GM23248 (cell line): ENCODE data around the gene ZNF425. TPM values are rescaled to one million over a fixed set of nuclear protein-coding genes. Genes with fewer than 3 reads are reported as not detected.

ENCODE experiments used
- DNase-seq: peaks from one replicate; pipeline ENCODE4 v3.0.0-alpha.2; 2015
- H2AFZ ChIP-seq: fragments of 200-600 bp; sonication (generic); 2 replicates; pipeline ENCODE4 v1.6.1; 2016; ENCODE audit warnings: antibody characterized with exemption
- H3F3A ChIP-seq: fragments of 200-600 bp; sonication (generic); 2 replicates; pipeline ENCODE4 v1.6.1; 2016; ENCODE audit warnings: mild to moderate bottlenecking, antibody characterized with exemption, mixed run types; ENCODE audit not compliant: insufficient read depth
- H3K27ac ChIP-seq: fragments of 200-600 bp; sonication (generic); 2 replicates; pipeline ENCODE4 v1.5.1; 2016; ENCODE audit warnings: mild to moderate bottlenecking
- H3K27me3 ChIP-seq: fragments of 200-600 bp; sonication (generic); replicated peaks from 2 replicates; pipeline ENCODE4 v1.6.1; 2016; ENCODE audit warnings: mild to moderate bottlenecking; ENCODE audit not compliant: insufficient read depth
- H3K36me3 ChIP-seq: fragments of 200-600 bp; sonication (generic); 2 replicates; pipeline ENCODE4 v1.6.1; 2016; ENCODE audit warnings: low read depth, mild to moderate bottlenecking
- H3K4me1 ChIP-seq: fragments of 200-600 bp; sonication (generic); 2 replicates; pipeline ENCODE4 v1.6.1; 2016; ENCODE audit warnings: mild to moderate bottlenecking; ENCODE audit not compliant: insufficient read depth
- H3K4me2 ChIP-seq: fragments of 200-600 bp; sonication (generic); one replicate; pipeline ENCODE4 v1.6.1; 2016; ENCODE audit warnings: mild to moderate bottlenecking; ENCODE audit not compliant: unreplicated experiment
- H3K4me3 ChIP-seq: fragments of 200-600 bp; sonication (generic); 2 replicates; pipeline ENCODE4 v1.5.1; 2016; ENCODE audit warnings: mild to moderate bottlenecking
- H3K79me2 ChIP-seq: fragments of 200-600 bp; sonication (generic); 2 replicates; pipeline ENCODE4 v1.6.1; 2016; ENCODE audit warnings: mild to moderate bottlenecking; ENCODE audit not compliant: insufficient read depth
- H3K9ac ChIP-seq: fragments of 200-600 bp; sonication (generic); 2 replicates; pipeline ENCODE4 v1.6.1; 2016; ENCODE audit warnings: mild to moderate bottlenecking
- H3K9me2 ChIP-seq: fragments of 200-600 bp; sonication (generic); 2 replicates; pipeline ENCODE4 v1.6.1; 2016; ENCODE audit warnings: mixed run types, mild to moderate bottlenecking, moderate library complexity; ENCODE audit not compliant: insufficient read depth
- H3K9me3 ChIP-seq: fragments of 200-600 bp; sonication (generic); one replicate; pipeline ENCODE4 v1.6.1; 2017; ENCODE audit warnings: low read depth
- H4K20me1 ChIP-seq: fragments of 200-600 bp; sonication (generic); 2 replicates; pipeline ENCODE4 v1.6.0; 2016; ENCODE audit not compliant: insufficient read depth
- EZH2 ChIP-seq: fragments of 200-600 bp; sonication (generic); IDR thresholded peaks from 2 replicates; pipeline ENCODE4 v1.6.1; 2018; ENCODE audit warnings: antibody characterized with exemption, mild to moderate bottlenecking; ENCODE audit not compliant: insufficient read depth, poor library complexity, severe bottlenecking
- EZH2phosphoT487 ChIP-seq: fragments of 200-600 bp; sonication (generic); IDR thresholded peaks from 2 replicates; pipeline ENCODE4 v1.6.1; 2018; ENCODE audit warnings: antibody characterized with exemption, moderate library complexity, mild to moderate bottlenecking, low read depth; ENCODE audit not compliant: insufficient read depth
- WGBS, 2 experiments: methylation state at CpG; one replicate each; pipeline ENCODE4 v1.1.6; 2015 to 2017; ENCODE audit warnings: low lambda C conversion rate in 2 of 2, low coverage in 1 of 2; ENCODE audit errors: missing lambda C conversion rate in 2 of 2; 5-methylcytosine and 5-hydroxymethylcytosine counted together
- in situ Hi-C: fragments of 300-500 bp; cut with MboI; formaldehyde crosslinking; loops from 2 replicates; pipeline ENCODE4 v1.15.0; 2020
- polyA plus RNA-seq: library from polyadenylated mRNA; unstranded; fragments of >200 nt; fragmentation: Nextera tagmentation; extraction: Ambion mirVana; gene quantifications from 2 replicates; pipeline ENCODE4 v1.2.1, GENCODE V29; 2016
- total RNA-seq: library from RNA; depleted of rRNA; stranded (reverse); fragments of >200 nt; shearing (Covaris generic); gene quantifications from 2 replicates; pipeline ENCODE4 v1.2.3, GENCODE V29; 2014

Gene ZNF425
- total and polyA plus RNA-seq, 2 experiments from 2014 or later: 3.8 to 3.9 TPM

DNA sequence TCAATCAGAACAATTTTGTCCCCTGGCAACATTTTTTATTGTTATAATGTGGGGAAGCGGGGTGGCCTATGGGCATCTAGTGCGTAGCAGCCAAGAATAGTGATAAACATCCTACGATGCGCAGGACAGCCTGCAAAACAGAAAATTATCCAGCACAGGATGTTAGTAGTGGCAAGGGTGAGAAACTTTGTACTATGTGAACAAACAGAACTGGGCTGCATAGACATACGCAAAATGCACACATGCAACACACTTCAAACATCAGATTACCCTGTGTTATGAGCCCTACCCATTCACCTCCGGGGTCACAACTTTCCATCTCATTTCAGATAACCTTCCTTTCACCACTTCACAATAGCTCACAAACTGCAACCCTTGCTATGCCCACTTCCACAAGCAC is 38.7 kb downstream of the ZNF425 start:
- Histone ChIP-seq H3K27me3 (no peaks in the 10 kb centered on the region), H3K9me2 (no peaks in the 10 kb centered on the region), H3K79me2 (peaks cover 65% of the 10 kb centered on the region), H3K4me3 (no peak overlapping the region), H3K9ac (no peak overlapping the region), H3K27ac (no peak overlapping the region), H3K4me2 (no peak overlapping the region), H3K36me3 (no peaks in the 10 kb centered on the region), H2AFZ (no peak overlapping the region), H3F3A (peaks cover 7% of the 10 kb centered on the region), H3K4me1 (0 out of 2 replicates have a peak, but pooled peaks cover 6% of the 10 kb centered on the region), H4K20me1 (no peaks in the 10 kb centered on the region), H3K9me3 (no peaks in the 10 kb centered on the region)
- 90 to 93% methylated on average over 6 of the region's 6 CpGs for WGBS, 2 experiments
- no peak for DNase-seq
- in situ Hi-C loops: no loop called here
- no peak for TF ChIP-seq EZH2phosphoT487
- no peak for TF ChIP-seq EZH2

GRCh38 chr7:149085866-149086265 is 40.3 kb downstream of the ZNF425 start:
- no peak overlapping the region for H3K4me2 ChIP-seq
- no peak overlapping the region for H3K9ac ChIP-seq
- no peak for DNase-seq
- H3K36me3 ChIP-seq: no peaks in the 10 kb centered on the region
- H3K27ac ChIP-seq: no peak overlapping the region
- TF ChIP-seq EZH2phosphoT487 (no peak), EZH2 (no peak)
- in situ Hi-C loops: no loop called here
- 87 to 100% methylated on average over 1 of the region's 1 CpG for WGBS, 2 experiments
- no peaks in the 10 kb centered on the region for H3K9me2 ChIP-seq
- no peak overlapping the region for H2AFZ ChIP-seq
- no peak overlapping the region for H3K4me3 ChIP-seq
- 0 out of 2 replicates have a peak, but pooled peaks cover 6% of the 10 kb centered on the region for H3K4me1 ChIP-seq
- H3K79me2 ChIP-seq: peaks cover 65% of the 10 kb centered on the region
- no peaks in the 10 kb centered on the region for H4K20me1 ChIP-seq
- H3K27me3 ChIP-seq: no peaks in the 10 kb centered on the region
- H3K9me3 ChIP-seq: no peaks in the 10 kb centered on the region
- H3F3A ChIP-seq: no peaks in the 10 kb centered on the region

DNA sequence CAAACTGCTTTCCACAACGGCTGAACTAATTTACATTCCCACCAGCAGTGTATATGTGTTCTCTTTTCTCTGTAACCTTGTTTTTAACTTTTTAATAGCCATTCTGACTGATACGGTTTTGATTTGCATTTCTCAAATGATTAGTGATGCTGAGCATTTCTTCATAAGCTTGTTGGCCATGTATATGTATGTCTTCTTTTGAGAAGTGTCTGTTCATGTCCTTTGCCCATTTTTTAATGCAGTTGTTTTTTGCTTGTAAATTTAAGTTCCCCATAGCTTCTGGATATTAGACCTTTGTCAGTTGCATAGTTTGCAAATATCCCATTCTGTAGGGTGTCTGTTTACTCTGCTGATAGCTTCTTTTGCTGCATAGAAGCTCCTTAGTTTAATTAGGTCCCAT is 41.7 kb downstream of the ZNF425 start:
- in situ Hi-C loops: no loop called here
- WGBS, 2 experiments: 94 to 98% methylated on average over 2 of the region's 2 CpGs
- Histone ChIP-seq H3K79me2 (peaks cover 57% of the 10 kb centered on the region), H4K20me1 (no peaks in the 10 kb centered on the region), H3K9me3 (no peaks in the 10 kb centered on the region), H2AFZ (no peak overlapping the region), H3K4me2 (no peak overlapping the region), H3K4me1 (no peaks in the 10 kb centered on the region), H3K9me2 (no peaks in the 10 kb centered on the region), H3K9ac (no peak overlapping the region), H3K4me3 (no peak overlapping the region), H3K36me3 (no peaks in the 10 kb centered on the region), H3K27ac (no peak overlapping the region), H3F3A (no peaks in the 10 kb centered on the region), H3K27me3 (no peaks in the 10 kb centered on the region)
- no peak for DNase-seq
- no peak for TF ChIP-seq EZH2
- no peak for TF ChIP-seq EZH2phosphoT487

GRCh38 chr7:149081914-149082313 is 44.2 kb downstream of the ZNF425 start:
- no peak overlapping the region for H2AFZ ChIP-seq
- H3K27me3 ChIP-seq: no peaks in the 10 kb centered on the region
- DNase-seq: no peak
- in situ Hi-C loops: no loop called here
- H3K4me1 ChIP-seq: no peaks in the 10 kb centered on the region
- H3K9ac ChIP-seq: no peak overlapping the region
- H3K4me3 ChIP-seq: no peak overlapping the region
- no peaks in the 10 kb centered on the region for H3F3A ChIP-seq
- no peak overlapping the region for H3K27ac ChIP-seq
- TF ChIP-seq EZH2phosphoT487 (no peak), EZH2 (no peak)
- H3K4me2 ChIP-seq: no peak overlapping the region
- no peaks in the 10 kb centered on the region for H3K9me2 ChIP-seq
- H3K79me2 ChIP-seq: peaks cover 46% of the 10 kb centered on the region
- H3K36me3 ChIP-seq: no peaks in the 10 kb centered on the region
- no peaks in the 10 kb centered on the region for H3K9me3 ChIP-seq
- H4K20me1 ChIP-seq: no peaks in the 10 kb centered on the region
- 88 to 90% methylated on average over 5 to 6 of the region's 6 CpGs for WGBS, 2 experiments

GRCh38 chr7:149077594-149077993 is 48.5 kb downstream of the ZNF425 start:
- TF ChIP-seq EZH2phosphoT487: no peak
- no peak for TF ChIP-seq EZH2
- H3K79me2 ChIP-seq: peaks cover 13% of the 10 kb centered on the region; the same call in 1 of the 2 replicates
- H2AFZ ChIP-seq: no peak overlapping the region
- no peak overlapping the region for H3K4me2 ChIP-seq
- in situ Hi-C loops: no loop called here
- WGBS, 2 experiments: 90 to 91% methylated on average over 9 of the region's 9 CpGs
- no peak for DNase-seq
- no peaks in the 10 kb centered on the region for H3K9me2 ChIP-seq
- no peaks in the 10 kb centered on the region for H4K20me1 ChIP-seq
- H3K4me3 ChIP-seq: no peak overlapping the region
- no peaks in the 10 kb centered on the region for H3K9me3 ChIP-seq
- H3F3A ChIP-seq: no peaks in the 10 kb centered on the region
- no peak overlapping the region for H3K9ac ChIP-seq
- peaks cover 6% of the 10 kb centered on the region; the same call in 1 of the 2 replicates for H3K36me3 ChIP-seq
- H3K27ac ChIP-seq: no peak overlapping the region
- H3K4me1 ChIP-seq: no peaks in the 10 kb centered on the region
- no peaks in the 10 kb centered on the region for H3K27me3 ChIP-seq
